GM06990 (cell line): Measurements from ENCODE around the gene RPS6KA3.

Experiments used
- DNase-seq: peaks from one replicate; pipeline ENCODE4 v3.0.0-alpha.2; 2011; ENCODE audit not compliant: insufficient read length; ENCODE audit errors: extremely low read depth
- H3K27me3 ChIP-seq: replicated peaks from 2 replicates; pipeline ENCODE4 v1.6.0; 2011; ENCODE audit warnings: low read length; ENCODE audit not compliant: control insufficient read depth, insufficient read depth
- H3K36me3 ChIP-seq: 2 replicates; pipeline ENCODE4 v1.5.1; 2011; ENCODE audit warnings: low read length; ENCODE audit not compliant: control insufficient read depth, insufficient read depth
- H3K4me3 ChIP-seq: replicated peaks from 2 replicates; pipeline ENCODE4 v1.5.1; 2011; ENCODE audit warnings: low read depth, mild to moderate bottlenecking, control low read depth, low read length
- TF ChIP-seq, protein P1 (sequence below): IDR thresholded peaks from 2 replicates; pipeline ENCODE4 v1.5.1; 2011; ENCODE audit warnings: low read length, control low read depth, mild to moderate bottlenecking, inconsistent platforms; ENCODE audit not compliant: insufficient read depth, poor library complexity, severe bottlenecking

RPS6KA3 gene

DNA sequence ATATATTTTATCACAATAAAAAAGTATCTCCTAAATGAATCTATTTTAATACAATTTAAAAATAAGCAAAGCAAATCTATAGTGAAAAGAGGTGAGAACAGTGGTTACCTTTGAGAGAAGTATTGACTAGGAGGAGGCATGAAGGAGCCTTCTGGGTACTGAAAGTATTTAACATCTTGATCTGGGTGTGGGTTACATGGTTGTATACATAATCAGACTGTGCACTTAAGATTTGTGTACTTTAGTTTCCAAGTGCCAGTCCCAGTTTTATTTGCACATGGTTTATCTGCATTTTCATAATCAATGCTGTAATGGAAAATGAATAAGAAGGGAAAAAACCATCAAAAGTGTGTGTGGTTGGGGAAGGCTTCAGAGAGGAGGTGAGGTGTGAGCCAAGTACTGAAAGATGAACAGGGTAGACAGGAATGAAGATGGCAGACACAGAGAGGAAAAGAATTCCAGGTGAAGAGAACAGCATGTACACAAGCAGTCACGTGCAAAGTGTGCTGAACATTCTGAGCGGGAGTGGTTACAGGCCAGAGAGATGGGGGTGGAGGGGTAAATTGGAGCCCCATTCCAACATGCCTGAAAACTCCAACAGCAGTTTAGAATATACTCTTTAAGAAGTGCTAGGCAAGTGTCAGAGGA lies 164.7 kb downstream of the RPS6KA3 start:
- no peaks in the 10 kb centered on the region for H3K36me3 ChIP-seq
- no peak overlapping the region for H3K4me3 ChIP-seq
- no peaks in the 10 kb centered on the region for H3K27me3 ChIP-seq
- TF ChIP-seq, protein P1, sequence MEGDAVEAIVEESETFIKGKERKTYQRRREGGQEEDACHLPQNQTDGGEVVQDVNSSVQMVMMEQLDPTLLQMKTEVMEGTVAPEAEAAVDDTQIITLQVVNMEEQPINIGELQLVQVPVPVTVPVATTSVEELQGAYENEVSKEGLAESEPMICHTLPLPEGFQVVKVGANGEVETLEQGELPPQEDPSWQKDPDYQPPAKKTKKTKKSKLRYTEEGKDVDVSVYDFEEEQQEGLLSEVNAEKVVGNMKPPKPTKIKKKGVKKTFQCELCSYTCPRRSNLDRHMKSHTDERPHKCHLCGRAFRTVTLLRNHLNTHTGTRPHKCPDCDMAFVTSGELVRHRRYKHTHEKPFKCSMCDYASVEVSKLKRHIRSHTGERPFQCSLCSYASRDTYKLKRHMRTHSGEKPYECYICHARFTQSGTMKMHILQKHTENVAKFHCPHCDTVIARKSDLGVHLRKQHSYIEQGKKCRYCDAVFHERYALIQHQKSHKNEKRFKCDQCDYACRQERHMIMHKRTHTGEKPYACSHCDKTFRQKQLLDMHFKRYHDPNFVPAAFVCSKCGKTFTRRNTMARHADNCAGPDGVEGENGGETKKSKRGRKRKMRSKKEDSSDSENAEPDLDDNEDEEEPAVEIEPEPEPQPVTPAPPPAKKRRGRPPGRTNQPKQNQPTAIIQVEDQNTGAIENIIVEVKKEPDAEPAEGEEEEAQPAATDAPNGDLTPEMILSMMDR, result no peak
- DNase-seq, result no peak
